Skin of body (tissue), 2 donors: ENCODE measurements around the gene COL4A6. TPM values are rescaled to one million over a fixed set of nuclear protein-coding genes. Genes with fewer than 3 reads are reported as not detected.

Experiments used
- DNase-seq: peaks from one replicate; lab custom pipeline; 2025; lab: John Stamatoyannopoulos, UW
- total RNA-seq: library from RNA; depleted of rRNA; stranded (reverse); fragments of >200 nt; gene quantifications from one replicate; pipeline ENCODE4 v1.2.3, GENCODE V29; 2014

The COL4A6 gene
- total RNA-seq, 1 donor from 2014 or later: 7.3 TPM

GRCh38 chrX:108271397-108271787, 166.8 kb downstream of the COL4A6 start:
- no peak for DNase-seq

- DNase-seq: peak; percentile 0
Observed at GRCh38 chrX:108270739-108271396, 167.4 kb downstream of the COL4A6 start.

- no peak for DNase-seq
Observed at GRCh38 chrX:108270280-108270679, 167.9 kb downstream of the COL4A6 start.

GRCh38 chrX:108268434-108269080, 169.7 kb downstream of the COL4A6 start:
- no peak for DNase-seq

GRCh38 chrX:108267557-108267956, 170.7 kb downstream of the COL4A6 start:
- no peak for DNase-seq

- no peak for DNase-seq
Observed at GRCh38 chrX:108264376-108264775, 173.8 kb downstream of the COL4A6 start.

- DNase-seq: peak; percentile 8
Observed at GRCh38 chrX:108261549-108262203, 176.5 kb downstream of the COL4A6 start.

- no peak for DNase-seq
Observed at GRCh38 chrX:108257556-108257955, 180.7 kb downstream of the COL4A6 start.

GRCh38 chrX:108254636-108255035, 183.6 kb downstream of the COL4A6 start:
- DNase-seq: no peak

- peak; percentile 6 for DNase-seq
Observed at GRCh38 chrX:108250654-108251579, 187.3 kb downstream of the COL4A6 start.

- no peak for DNase-seq
Observed at GRCh38 chrX:108246304-108246954, 191.8 kb downstream of the COL4A6 start.

GRCh38 chrX:108245462-108245861, 192.8 kb downstream of the COL4A6 start:
- no peak for DNase-seq

GRCh38 chrX:108235986-108236385, 202.2 kb downstream of the COL4A6 start:
- DNase-seq: no peak

- no peak for DNase-seq
Observed at GRCh38 chrX:108230574-108230973, 207.6 kb downstream of the COL4A6 start.

GRCh38 chrX:108224727-108225621, 213.2 kb downstream of the COL4A6 start:
- no peak for DNase-seq

- DNase-seq: no peak
Observed at GRCh38 chrX:108224218-108224617, 214.0 kb downstream of the COL4A6 start.

GRCh38 chrX:108223585-108223984, 214.6 kb downstream of the COL4A6 start:
- no peak for DNase-seq

GRCh38 chrX:108221301-108221864, 216.8 kb downstream of the COL4A6 start:
- DNase-seq: peak; percentile 58

GRCh38 chrX:108219949-108220601, 218.1 kb downstream of the COL4A6 start:
- DNase-seq: no peak
